C4-2B (cell line): ENCODE data around the gene LTBP1.

Source experiments
- H3K27ac ChIP-seq: fragments of 450-650 bp; 2 replicates; pipeline ENCODE4 v1.5.1; 2017
- CTCF ChIP-seq: fragments of 450-650 bp; conservative IDR thresholded peaks from 2 replicates; pipeline ENCODE4 v1.5.1; 2017; ENCODE audit warnings: mild to moderate bottlenecking
- ZFX ChIP-seq: fragments of 450-650 bp; IDR thresholded peaks from 2 replicates; pipeline ENCODE4 v1.6.1; 2017

The LTBP1 gene

DNA sequence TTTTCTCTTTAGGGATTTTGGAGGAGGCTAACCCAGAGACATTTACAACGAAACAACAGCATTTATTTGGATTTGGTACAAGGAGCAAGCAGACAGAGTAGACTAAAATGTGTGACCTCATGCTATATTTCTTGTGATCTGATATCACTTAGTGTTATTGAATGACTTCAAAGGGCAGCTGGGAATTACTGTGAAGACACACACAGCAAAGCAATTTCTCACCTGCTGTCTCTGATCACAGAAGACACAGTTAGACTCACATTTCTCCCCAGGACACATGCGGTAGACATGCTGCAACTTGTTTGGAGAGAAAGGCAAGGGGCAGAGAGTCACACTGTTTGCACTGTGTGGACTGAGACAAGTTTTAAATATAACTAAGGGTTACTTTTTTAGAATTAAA lies 67.5 kb downstream of the LTBP1 start:
- no peak overlapping the region for H3K27ac ChIP-seq
- TF ChIP-seq ZFX = no peak
- TF ChIP-seq CTCF = no peak

DNA sequence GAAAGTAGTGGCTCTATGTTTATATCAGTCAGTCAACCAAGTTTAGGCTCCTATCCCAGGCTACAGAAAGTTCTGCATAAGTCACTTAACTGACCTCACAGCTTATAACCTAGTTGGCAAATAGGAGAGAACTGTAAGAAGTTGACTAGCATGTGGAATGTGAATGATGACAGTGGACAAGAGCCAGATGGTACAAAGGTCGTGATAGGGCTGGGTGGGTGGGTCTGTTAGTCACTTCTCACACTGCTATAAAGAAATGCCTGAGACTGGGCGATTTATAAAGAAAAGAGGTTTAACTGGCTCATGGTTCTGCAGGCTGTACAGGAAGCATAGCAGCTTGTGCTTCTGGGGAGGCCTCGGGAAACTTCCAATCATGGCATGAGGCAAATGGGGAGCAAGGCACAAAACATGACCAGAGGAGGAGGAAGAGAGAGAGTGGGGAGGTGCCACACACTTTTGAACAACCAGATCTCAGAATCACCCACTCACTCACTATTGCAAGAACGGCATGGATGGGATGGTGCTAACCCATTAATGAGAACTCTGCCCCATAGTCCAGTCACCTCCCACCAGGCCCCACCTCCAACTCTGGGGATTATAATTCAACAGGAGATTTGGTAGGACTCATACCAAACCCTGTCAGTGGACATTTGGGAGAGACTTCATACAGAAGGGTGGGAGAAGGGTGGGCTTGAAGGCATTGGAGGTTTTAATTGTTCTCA lies 68.8 kb downstream of the LTBP1 start:
- no peak for TF ChIP-seq ZFX
- no peak for TF ChIP-seq CTCF

GRCh38 chr2:33018271-33018670 lies 71.5 kb downstream of the LTBP1 start:
- no peak overlapping the region for H3K27ac ChIP-seq
- TF ChIP-seq CTCF = no peak

More for the DNA sequence above, 68.8 kb downstream of the LTBP1 start:
- no peak overlapping the region for H3K27ac ChIP-seq

GRCh38 chr2:33019796-33020195 lies 73.0 kb downstream of the LTBP1 start:
- TF ChIP-seq ZFX (no peak), CTCF (no peak)
- H3K27ac ChIP-seq = no peak overlapping the region

- H3K27ac ChIP-seq = no peak overlapping the region
- TF ChIP-seq CTCF (no peak), ZFX (no peak)
Observed at GRCh38 chr2:33020883-33021282, 74.1 kb downstream of the LTBP1 start.

DNA sequence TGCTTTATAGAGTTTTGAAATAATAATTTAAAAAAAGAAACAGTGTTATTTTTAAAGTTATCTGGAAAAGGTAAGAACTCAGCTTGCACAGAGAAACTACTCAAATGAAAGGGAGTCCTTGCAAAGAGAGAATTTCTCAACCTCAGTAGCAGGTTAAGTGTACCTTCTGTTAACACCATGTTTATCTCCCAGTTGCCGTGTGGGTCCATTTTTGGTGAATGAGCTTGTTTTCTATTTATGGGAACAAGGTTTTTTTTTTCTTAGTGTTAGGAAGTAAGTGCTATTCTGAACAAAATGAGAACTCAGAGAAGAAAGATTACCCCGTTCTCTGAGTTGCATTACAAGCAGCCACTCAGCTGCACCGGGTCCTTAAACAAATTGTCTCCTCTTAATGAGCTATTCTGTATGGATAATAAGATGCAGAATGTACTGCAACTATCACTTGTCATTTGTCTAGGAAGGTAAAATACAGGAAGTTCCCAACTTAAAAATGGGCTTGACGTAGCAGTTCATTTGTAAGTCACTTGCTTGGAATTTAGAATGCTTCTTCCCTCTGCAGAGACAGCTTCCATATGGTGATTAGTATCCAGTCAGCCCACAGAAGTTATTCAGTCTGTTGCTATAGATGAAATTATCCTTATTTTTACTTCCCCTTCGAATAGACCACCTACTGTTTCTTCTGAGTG lies 74.9 kb downstream of the LTBP1 start:
- H3K27ac ChIP-seq = no peak overlapping the region
- TF ChIP-seq ZFX (no peak), CTCF (no peak)

- H3K27ac ChIP-seq = no peak overlapping the region
- no peak for TF ChIP-seq CTCF
- TF ChIP-seq ZFX = no peak
Observed at GRCh38 chr2:33022395-33022985, 75.7 kb downstream of the LTBP1 start.
